Adipocyte (in vitro differentiated cells): ENCODE measurements around the gene CSRNP2.

ENCODE experiments used
- DNase-seq: peaks from one replicate; pipeline ENCODE4 v3.0.0-alpha.2; 2015; ENCODE audit warnings: low read depth
- H3K27me3 ChIP-seq: replicated peaks from 2 replicates; pipeline ENCODE4 v1.7.0; 2013; ENCODE audit warnings: mild to moderate bottlenecking, low read length, moderate library complexity; ENCODE audit not compliant: control insufficient read depth, insufficient read depth
- H3K36me3 ChIP-seq: 2 replicates; pipeline ENCODE4 v1.7.0; 2013; ENCODE audit warnings: low read length, mild to moderate bottlenecking, moderate library complexity; ENCODE audit not compliant: control insufficient read depth, insufficient read depth, severe bottlenecking
- H3K4me1 ChIP-seq: 2 replicates; pipeline ENCODE4 v1.7.0; 2013; ENCODE audit warnings: mild to moderate bottlenecking, low read length, moderate library complexity; ENCODE audit not compliant: control insufficient read depth, insufficient read depth
- H3K4me3 ChIP-seq: 2 replicates; pipeline ENCODE4 v1.7.0; 2013; ENCODE audit warnings: mild to moderate bottlenecking, low read length, moderate library complexity
- H3K9ac ChIP-seq: 2 replicates; pipeline ENCODE4 v1.7.0; 2013; ENCODE audit warnings: mild to moderate bottlenecking, low read length, moderate library complexity
- H3K9me3 ChIP-seq: 2 replicates; pipeline ENCODE4 v1.7.0; 2013; ENCODE audit warnings: mild to moderate bottlenecking, low read length, moderate library complexity; ENCODE audit not compliant: control insufficient read depth

Gene CSRNP2

DNA sequence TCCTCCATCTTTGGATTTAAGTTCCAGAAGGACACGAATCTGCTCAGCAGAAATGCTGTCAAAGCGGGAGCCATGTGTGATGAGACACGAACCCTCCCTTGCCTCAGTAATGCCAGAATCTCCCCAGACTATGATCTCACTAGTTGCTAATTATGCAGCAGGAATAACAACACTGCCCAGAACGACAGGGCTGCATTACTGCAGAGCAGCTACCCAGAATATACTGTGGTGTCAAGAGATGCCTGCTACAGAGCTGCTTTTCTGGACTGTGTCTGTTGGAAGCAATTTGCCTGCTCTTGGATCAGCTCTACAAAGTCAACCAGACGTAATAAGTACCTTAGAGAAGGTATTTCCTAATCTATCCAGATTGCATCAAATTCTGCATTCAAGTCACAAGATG lies 5.5 kb downstream of the CSRNP2 start:
- peak; percentile 40 for DNase-seq
- Histone ChIP-seq H3K4me3 (peak overlapping the region; percentile 31), H3K4me1 (peaks cover 47% of the 10 kb centered on the region), H3K36me3 (peaks cover 11% of the 10 kb centered on the region), H3K9ac (peak overlapping the region; percentile 36), H3K9me3 (no peaks in the 10 kb centered on the region), H3K27me3 (no peaks in the 10 kb centered on the region)

DNA sequence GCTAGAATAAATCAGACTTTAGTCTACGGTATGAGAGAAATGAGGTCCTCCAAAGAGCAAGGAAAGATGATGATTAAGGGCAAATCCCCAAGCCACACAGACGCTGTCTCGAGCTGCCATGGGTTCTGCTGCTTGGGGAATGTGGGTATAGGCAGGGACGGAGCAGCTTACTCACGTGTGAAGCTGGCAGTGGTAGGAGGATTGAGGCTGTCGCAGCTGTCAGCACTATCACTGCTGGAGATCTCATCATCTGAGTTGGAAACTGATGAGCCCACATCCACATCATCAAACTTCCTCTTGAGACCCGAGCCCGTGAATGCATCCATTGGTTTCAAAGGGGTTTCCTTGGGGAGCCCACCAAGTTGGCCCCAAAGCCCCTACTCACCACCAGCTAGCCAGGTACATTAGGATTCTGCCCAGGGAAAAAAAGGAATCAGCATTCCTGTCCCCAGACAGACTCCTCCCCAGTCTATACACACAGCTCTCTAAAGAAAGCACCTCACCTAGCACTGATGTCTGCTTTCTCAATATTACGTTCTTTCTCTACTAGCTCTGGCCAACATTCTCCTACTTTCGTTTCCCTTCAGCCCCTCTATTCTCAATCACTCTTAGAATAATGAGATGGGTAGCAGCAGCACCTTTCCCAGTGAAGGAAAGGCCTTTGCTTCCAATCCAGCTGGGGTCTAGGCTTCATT lies 7.0 kb downstream of the CSRNP2 start:
- no peaks in the 10 kb centered on the region for H3K27me3 ChIP-seq
- no peak overlapping the region for H3K4me3 ChIP-seq
- no peaks in the 10 kb centered on the region for H3K9me3 ChIP-seq
- no peak for DNase-seq
- peaks cover 26% of the 10 kb centered on the region for H3K36me3 ChIP-seq
- H3K9ac ChIP-seq: peak overlapping the region; percentile 65
- peaks cover 38% of the 10 kb centered on the region for H3K4me1 ChIP-seq

DNA sequence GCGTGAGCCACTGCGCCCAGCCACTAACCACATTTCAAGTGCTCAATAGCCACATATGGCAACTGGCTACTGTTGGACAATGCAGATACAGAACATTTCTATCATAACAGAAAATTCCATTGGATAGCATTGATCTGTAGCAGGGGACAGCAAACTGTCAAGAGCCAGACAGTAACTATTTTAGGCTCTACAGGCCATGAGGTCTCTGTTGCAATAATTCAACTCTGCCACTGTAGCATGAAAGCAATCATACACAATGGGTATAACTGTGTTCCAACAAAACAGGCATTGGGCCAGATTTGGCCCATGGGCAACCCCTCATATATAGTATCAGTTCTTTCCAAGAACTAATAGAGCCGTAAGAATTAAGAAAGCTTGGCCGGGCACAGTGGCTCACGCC lies 8.0 kb downstream of the CSRNP2 start:
- H3K9me3 ChIP-seq: no peaks in the 10 kb centered on the region
- H3K4me1 ChIP-seq: peaks cover 38% of the 10 kb centered on the region
- H3K9ac ChIP-seq: peak overlapping the region; percentile 7
- H3K4me3 ChIP-seq: no peak overlapping the region
- H3K27me3 ChIP-seq: no peaks in the 10 kb centered on the region
- no peak for DNase-seq
- peaks cover 36% of the 10 kb centered on the region for H3K36me3 ChIP-seq

DNA sequence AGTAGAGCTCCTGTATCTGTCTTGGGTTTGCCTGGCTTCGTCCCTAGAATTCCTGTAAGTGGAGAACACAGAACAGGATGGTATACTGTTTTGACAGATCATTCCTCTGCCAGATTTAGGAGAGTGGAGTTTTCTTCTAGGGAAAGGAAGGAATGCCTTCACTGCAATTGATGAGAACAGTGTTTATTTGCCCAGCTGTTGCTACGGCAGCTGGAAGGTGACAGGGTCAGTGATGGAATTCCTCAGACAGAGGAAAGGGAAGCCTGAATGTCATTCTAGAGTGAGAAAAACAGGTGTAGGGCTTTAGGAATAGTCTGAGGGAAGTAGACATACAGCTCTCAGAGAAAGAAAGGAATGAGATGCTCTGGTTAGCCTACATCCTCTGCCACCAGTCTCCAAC lies 11.7 kb downstream of the CSRNP2 start:
- Histone ChIP-seq H3K36me3 (peaks cover 60% of the 10 kb centered on the region), H3K27me3 (no peaks in the 10 kb centered on the region)
- DNase-seq: no peak

DNA sequence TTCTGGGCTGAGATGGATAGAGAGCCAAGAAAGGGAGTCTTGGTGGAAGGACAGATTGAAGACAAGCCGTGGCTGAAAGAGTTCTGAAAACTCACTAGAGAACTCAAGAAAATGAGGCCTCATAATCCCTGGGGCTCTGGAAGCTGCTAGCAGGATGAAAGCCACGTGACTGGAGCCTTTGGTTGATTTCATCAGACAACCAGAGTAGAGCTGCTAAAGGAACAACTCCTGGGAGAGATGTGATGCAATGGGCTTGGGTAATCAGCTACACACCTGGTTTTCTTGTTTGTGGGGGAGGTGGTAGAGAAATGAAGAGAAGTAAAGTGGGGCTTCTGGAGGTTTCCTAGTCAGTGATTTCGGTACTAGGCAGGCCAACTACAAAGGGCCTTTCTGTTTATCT lies 13.4 kb downstream of the CSRNP2 start:
- Histone ChIP-seq H3K9me3 (no peaks in the 10 kb centered on the region), H3K4me3 (peak overlapping the region; percentile 8), H3K4me1 (peaks cover 16% of the 10 kb centered on the region), H3K9ac (peak overlapping the region; percentile 49), H3K36me3 (peaks cover 76% of the 10 kb centered on the region), H3K27me3 (no peaks in the 10 kb centered on the region)
- peak; percentile 82 for DNase-seq

More for the DNA sequence above, 11.7 kb downstream of the CSRNP2 start:
- peaks cover 33% of the 10 kb centered on the region for H3K4me1 ChIP-seq
- H3K9ac ChIP-seq: no peak overlapping the region
- no peak overlapping the region for H3K4me3 ChIP-seq
- H3K9me3 ChIP-seq: no peaks in the 10 kb centered on the region

DNA sequence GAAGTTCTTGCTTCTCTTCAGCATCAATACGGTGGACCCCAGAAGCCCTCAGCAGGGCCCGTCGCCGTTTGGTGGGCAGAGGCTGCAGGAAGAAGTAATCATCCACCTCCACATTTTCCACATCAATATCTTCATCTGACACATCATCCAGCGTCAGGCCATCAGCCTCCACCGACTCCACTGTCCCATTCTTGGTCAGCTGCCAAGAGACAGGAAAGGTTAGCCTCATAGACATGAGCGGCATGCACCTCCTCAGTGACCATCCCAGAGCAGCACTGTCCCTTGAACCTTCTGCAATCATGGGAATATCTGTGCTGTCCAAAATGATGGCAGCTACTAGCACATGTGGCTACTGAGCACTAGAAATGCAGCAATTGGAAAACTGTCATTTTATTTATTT lies 15.6 kb downstream of the CSRNP2 start:
- Histone ChIP-seq H3K9ac (no peak overlapping the region), H3K36me3 (peaks cover 86% of the 10 kb centered on the region), H3K4me3 (no peak overlapping the region), H3K4me1 (peaks cover 17% of the 10 kb centered on the region), H3K9me3 (no peaks in the 10 kb centered on the region), H3K27me3 (no peaks in the 10 kb centered on the region)
- no peak for DNase-seq

DNA sequence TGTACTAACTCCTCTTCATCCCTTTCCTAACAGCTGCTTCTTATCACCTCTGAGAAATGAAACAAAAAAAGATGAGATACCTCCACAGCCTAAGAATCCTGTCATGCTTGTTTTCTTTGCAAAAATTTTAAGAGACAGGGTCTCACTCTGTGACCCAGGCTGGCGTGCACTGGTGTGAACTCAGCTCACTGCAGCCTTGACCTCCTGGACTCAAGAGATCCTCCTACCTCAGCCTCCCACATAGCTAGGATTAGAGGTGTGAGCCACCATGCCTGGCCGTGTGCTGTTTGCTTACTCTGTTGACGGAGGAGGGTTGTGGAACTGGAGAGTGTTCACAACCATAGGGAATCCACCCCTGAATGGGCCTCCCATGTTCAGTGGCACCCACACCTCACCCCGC lies 16.2 kb downstream of the CSRNP2 start:
- Histone ChIP-seq H3K9me3 (no peaks in the 10 kb centered on the region), H3K36me3 (peaks cover 86% of the 10 kb centered on the region), H3K27me3 (no peaks in the 10 kb centered on the region), H3K4me3 (no peak overlapping the region), H3K9ac (no peak overlapping the region), H3K4me1 (peaks cover 20% of the 10 kb centered on the region)
- no peak for DNase-seq

DNA sequence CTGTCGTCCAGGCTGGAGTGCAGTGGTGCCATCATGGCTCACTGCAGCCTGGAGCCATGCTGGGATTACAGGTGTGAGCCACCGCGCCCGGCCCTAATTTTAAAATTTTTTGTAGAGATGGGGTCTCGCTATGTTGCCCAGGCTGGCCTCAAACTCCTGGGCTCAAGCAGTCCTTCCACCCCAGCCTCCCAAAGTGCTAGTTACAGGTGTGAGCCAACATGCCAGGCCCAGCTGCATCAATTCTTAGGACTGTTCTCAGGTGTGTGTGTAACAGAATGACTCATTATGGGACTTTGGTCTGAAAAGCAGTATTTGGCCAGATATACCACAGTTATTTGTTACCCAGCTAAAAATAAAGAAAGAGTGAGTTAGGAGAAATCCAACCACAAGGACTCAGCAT lies 17.9 kb downstream of the CSRNP2 start:
- Histone ChIP-seq H3K36me3 (peaks cover 83% of the 10 kb centered on the region), H3K27me3 (no peaks in the 10 kb centered on the region), H3K4me3 (no peak overlapping the region), H3K4me1 (peaks cover 20% of the 10 kb centered on the region), H3K9ac (no peak overlapping the region), H3K9me3 (no peaks in the 10 kb centered on the region)
- no peak for DNase-seq

DNA sequence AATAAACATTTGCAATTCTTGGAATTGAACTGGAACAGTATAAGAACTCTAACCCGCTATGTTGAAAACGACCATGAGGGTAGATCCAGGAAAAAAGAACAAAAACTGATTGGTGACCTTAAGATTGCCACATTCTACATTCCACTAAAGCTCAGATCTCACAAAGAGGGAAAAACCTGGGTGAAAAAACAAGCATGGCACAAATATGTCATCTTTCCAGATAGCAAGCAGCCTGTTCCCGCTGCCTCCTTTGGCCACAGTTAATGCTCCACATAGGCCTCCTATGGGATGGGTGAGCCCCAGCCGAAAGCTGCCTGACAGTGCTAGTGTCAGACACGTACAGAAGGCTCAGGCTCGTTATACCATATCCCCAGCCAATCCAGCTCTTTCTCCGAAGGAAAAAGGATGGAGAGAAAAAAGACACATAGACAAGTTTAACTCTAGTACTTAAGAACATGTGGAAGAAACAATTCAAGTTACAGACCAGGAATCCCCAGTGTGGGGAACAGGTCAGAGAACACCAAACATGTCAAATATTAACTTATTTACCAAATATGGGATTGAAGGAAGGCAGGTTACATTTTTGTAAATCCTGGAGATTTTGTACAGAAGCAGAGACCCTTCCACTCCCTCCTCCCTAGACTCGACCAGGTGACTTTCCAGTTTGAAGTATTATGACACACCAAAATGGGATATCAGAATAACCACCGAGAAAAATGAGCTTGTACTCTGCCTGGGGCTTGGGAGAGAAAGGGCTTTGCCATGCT lies 20.6 kb downstream of the CSRNP2 start:
- H3K36me3 ChIP-seq: peaks cover 94% of the 10 kb centered on the region
- peaks cover 11% of the 10 kb centered on the region for H3K4me1 ChIP-seq
- no peaks in the 10 kb centered on the region for H3K9me3 ChIP-seq
- H3K4me3 ChIP-seq: no peak overlapping the region
- H3K9ac ChIP-seq: no peak overlapping the region
- H3K27me3 ChIP-seq: no peaks in the 10 kb centered on the region
- no peak for DNase-seq

DNA sequence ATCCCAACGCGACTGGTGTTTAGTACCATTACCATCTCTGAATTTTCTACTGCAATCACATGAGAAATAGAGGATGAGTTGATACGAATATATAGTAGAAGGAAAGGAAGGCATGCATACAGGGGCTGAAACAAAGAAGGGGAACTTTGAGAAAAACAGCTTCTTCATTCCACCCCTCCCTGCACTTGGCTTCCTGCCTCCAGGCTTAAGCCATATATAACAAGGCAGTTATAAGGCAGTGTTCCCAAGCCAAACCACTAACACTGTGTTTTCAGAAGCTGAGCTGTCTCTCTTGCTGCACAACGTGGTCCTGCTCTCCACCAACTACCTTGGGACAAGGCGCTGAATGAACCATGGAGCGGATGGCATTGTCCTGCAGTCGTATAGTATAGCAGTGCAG lies 24.3 kb downstream of the CSRNP2 start:
- Histone ChIP-seq H3K36me3 (peaks cover 91% of the 10 kb centered on the region), H3K4me3 (no peak overlapping the region), H3K27me3 (no peaks in the 10 kb centered on the region), H3K9ac (no peak overlapping the region), H3K9me3 (no peaks in the 10 kb centered on the region), H3K4me1 (peaks cover 15% of the 10 kb centered on the region)
- no peak for DNase-seq

DNA sequence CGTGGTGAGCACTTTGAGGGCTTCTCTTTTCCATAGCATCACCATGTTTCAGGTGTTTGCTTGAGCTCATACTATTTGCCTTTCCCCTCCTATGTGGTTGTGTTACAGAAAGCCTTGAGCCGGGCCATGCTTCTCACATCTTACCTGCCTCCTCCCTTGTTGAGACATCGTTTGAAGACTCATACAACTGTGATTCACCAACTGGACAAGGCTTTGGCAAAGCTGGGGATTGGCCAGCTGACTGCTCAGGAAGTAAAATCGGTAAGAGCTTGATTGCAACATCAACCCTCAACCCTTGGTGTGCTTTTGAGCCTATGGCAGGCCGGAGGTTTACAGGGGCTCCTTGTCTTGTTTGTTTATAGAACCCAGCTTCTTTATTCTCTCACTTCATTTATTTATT lies 27.2 kb downstream of the CSRNP2 start:
- H3K36me3 ChIP-seq: peaks cover 84% of the 10 kb centered on the region
- H3K4me3 ChIP-seq: no peak overlapping the region
- no peak overlapping the region for H3K9ac ChIP-seq
- no peaks in the 10 kb centered on the region for H3K9me3 ChIP-seq
- no peak for DNase-seq
- H3K4me1 ChIP-seq: peaks cover 13% of the 10 kb centered on the region
- H3K27me3 ChIP-seq: no peaks in the 10 kb centered on the region
